ENCODE data around the gene LRRC4C. TPM values are rescaled to one million over a fixed set of nuclear protein-coding genes. Genes with fewer than 3 reads are reported as not detected.

LRRC4C gene
- total and polyA plus RNA-seq, 4 donors, result 0.10 to 0.93 (median 0.30) TPM

GRCh38 chr11:40185793-40186192 is 1273.7 kb downstream of the LRRC4C start:
- Histone ChIP-seq H3K27me3 (ENCODE audit: control insufficient read depth in 4 of 4, insufficient read depth in 4 of 4, low read length in 3 of 4) (peaks cover 0 to 9% (median 0%) of the 10 kb centered on the region in 4 donors), H3K36me3 (ENCODE audit: control insufficient read depth in 4 of 4, insufficient read depth in 3 of 4, low read depth in 1 of 4, low read length in 3 of 4) (no peaks in the 10 kb centered on the region), H3K4me1 (ENCODE audit: control insufficient read depth in 4 of 4, insufficient read depth in 4 of 4, low read length in 3 of 4) (peaks cover 0 to 14% (median 13%) of the 10 kb centered on the region in 4 donors), H3K9ac (ENCODE audit: low read depth in 1 of 2, low read length in 2 of 2) (no peak overlapping the region), H3K4me3 (ENCODE audit: low read depth in 1 of 3, low read length in 3 of 3) (no peak overlapping the region), H3K9me3 (ENCODE audit: control insufficient read depth in 4 of 4, low read length in 3 of 4) (no peaks in the 10 kb centered on the region), H3K27ac (ENCODE audit: low read depth in 1 of 2, low read length in 2 of 2) (no peak overlapping the region)
- 70% methylated on average over 4 of the region's 4 CpGs for WGBS
- no peak for DNase-seq (ENCODE audit: low spot score)
- TF ChIP-seq FOXA1 (IDR thresholded peaks at IDR 0.05) (no peak), TAF1 (conservative IDR thresholded peaks at IDR 0.05) (no peak), FOXA2 (IDR thresholded peaks at IDR 0.05) (no peak), RXRA (IDR thresholded peaks at IDR 0.05) (no peak), HNF4G (IDR thresholded peaks at IDR 0.05) (no peak), HNF4A (conservative IDR thresholded peaks at IDR 0.05) (no peak), RAD21 (IDR thresholded peaks at IDR 0.05) (no peak), ZBTB33 (IDR thresholded peaks at IDR 0.05) (no peak), JUND (IDR thresholded peaks at IDR 0.05) (no peak), NR2F2 (IDR thresholded peaks at IDR 0.05) (no peak), YY1 (IDR thresholded peaks at IDR 0.05) (no peak), GABPA (IDR thresholded peaks at IDR 0.05 in 1 of 2, conservative IDR thresholded peaks at IDR 0.05 in 1 of 2) (no peak), MAX (IDR thresholded peaks at IDR 0.05) (no peak), CTCF (IDR thresholded peaks at IDR 0.05; ENCODE audit: low read depth, low read length, missing input control) (no peak), ATF3 (IDR thresholded peaks at IDR 0.05) (no peak), REST (IDR thresholded peaks at IDR 0.05) (no peak), EGR1 (IDR thresholded peaks at IDR 0.05; ENCODE audit: low read depth in 2 of 2) (no peak), SP1 (IDR thresholded peaks at IDR 0.05) (no peak)

Measured in liver (tissue), 9 donors.